OCI-LY3 (cell line): ENCODE data around the gene LRCH1.

Experiments used
- H2AFZ ChIP-seq: fragments of 200-600, 300-600 bp; shearing (Covaris generic); 2 replicates; pipeline ENCODE4 v1.6.0; 2014; ENCODE audit warnings: antibody characterized with exemption, low read depth, low read length
- H3K27ac ChIP-seq: fragments of 200-600, 300-600 bp; sonication (generic); 2 replicates; pipeline ENCODE4 v1.5.1; 2014; ENCODE audit warnings: mild to moderate bottlenecking, low read length, moderate library complexity, mixed read lengths
- H3K27me3 ChIP-seq: fragments of 200-600, 300-600 bp; sonication (generic); 2 replicates; pipeline ENCODE4 v1.6.1; 2014; ENCODE audit warnings: low read depth, low read length, mixed read lengths
- H3K36me3 ChIP-seq: fragments of 200-600, 300-600 bp; sonication (generic); replicated peaks from 2 replicates; pipeline ENCODE3; 2014; ENCODE audit warnings: low read depth, low read length, mixed read lengths
- H3K4me1 ChIP-seq: fragments of 300-600, 200-600 bp; sonication (generic); 2 replicates; pipeline ENCODE4 v1.6.1; 2014; ENCODE audit warnings: low read length, mixed read lengths
- H3K4me2 ChIP-seq: fragments of 200-600, 300-600 bp; sonication (generic); 2 replicates; pipeline ENCODE4 v1.6.1; 2014; ENCODE audit warnings: low read length, mixed read lengths
- H3K4me3 ChIP-seq: fragments of 300-600, 200-600 bp; sonication (generic); 2 replicates; pipeline ENCODE4 v1.5.1; 2014; ENCODE audit warnings: antibody characterized with exemption, mild to moderate bottlenecking, low read length, moderate library complexity
- H3K79me2 ChIP-seq: fragments of 300-600, 200-600 bp; shearing (Covaris generic); 2 replicates; pipeline ENCODE4 v1.6.1; 2014; ENCODE audit warnings: mild to moderate bottlenecking, low read length, mixed read lengths
- H3K9ac ChIP-seq: fragments of 300-600, 200-600 bp; shearing (Covaris generic); 2 replicates; pipeline ENCODE4 v1.6.0; 2014; ENCODE audit warnings: mild to moderate bottlenecking, low read length, moderate library complexity
- H3K9me3 ChIP-seq: fragments of 200-600, 300-600 bp; shearing (Covaris generic); 2 replicates; pipeline ENCODE4 v1.6.1; 2014; ENCODE audit warnings: low read length, mixed read lengths; ENCODE audit not compliant: insufficient read depth
- H4K20me1 ChIP-seq: fragments of 200-600, 300-600 bp; sonication (generic); 2 replicates; pipeline ENCODE4 v1.6.1; 2016; ENCODE audit warnings: low read length, mixed read lengths; ENCODE audit not compliant: insufficient read depth
- CTCF ChIP-seq: fragments of 200-600, 300-600 bp; sonication (generic); IDR thresholded peaks from 2 replicates; pipeline ENCODE4 v1.5.1; 2014; ENCODE audit warnings: antibody characterized with exemption, low read length, low read depth
- EZH2phosphoT487 ChIP-seq: fragments of 200-600 bp; shearing (Covaris generic); IDR thresholded peaks from 2 replicates; pipeline ENCODE4 v1.6.1; 2018; ENCODE audit warnings: antibody characterized with exemption, mixed run types, low read depth

The LRCH1 gene

GRCh38 chr13:46523972-46524752 is 28.8 kb upstream of the LRCH1 start:
- Histone ChIP-seq H3K4me2 (no peak overlapping the region), H4K20me1 (no peaks in the 10 kb centered on the region), H3K36me3 (no peaks in the 10 kb centered on the region), H2AFZ (no peak overlapping the region), H3K27me3 (no peaks in the 10 kb centered on the region), H3K4me1 (peaks cover 70% of the 10 kb centered on the region), H3K9me3 (peaks cover 7% of the 10 kb centered on the region; the same call in 1 of the 2 replicates), H3K9ac (no peak overlapping the region), H3K27ac (no peak overlapping the region), H3K4me3 (no peak overlapping the region), H3K79me2 (no peaks in the 10 kb centered on the region)
- TF ChIP-seq CTCF = no peak
- no peak for TF ChIP-seq EZH2phosphoT487

DNA sequence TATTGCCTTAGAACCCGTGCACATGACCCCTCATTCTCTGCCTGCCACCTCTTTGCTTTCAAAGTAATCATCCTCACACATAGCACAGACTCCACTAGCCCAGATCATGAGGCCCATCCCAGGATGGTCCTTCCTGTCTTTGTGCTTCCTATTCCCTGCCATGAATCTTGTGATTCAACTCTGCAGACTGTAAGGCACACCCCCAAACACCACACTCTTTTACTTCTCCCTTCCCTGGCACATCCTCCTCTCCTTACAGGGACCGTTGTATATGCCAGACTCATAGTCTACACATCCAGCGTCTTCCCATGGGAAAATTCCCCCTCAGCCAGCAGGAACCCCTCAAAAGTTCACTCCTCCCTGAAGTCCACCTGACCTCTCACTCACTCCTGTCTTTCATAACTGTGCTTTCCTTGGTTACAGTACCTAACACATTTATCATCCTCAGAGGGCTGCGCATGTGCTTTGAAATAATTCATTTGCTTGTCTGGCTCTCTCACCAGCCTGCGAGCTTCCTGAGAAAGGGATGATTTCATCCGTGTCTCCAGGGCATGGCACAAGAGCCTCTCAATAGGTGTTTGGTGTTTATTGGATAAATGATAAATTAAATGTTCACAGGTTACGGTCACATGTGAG is 26.8 kb upstream of the LRCH1 start:
- Histone ChIP-seq H3K4me2 (peak overlapping the region; percentile 76), H3K27me3 (no peaks in the 10 kb centered on the region), H3K36me3 (no peaks in the 10 kb centered on the region), H3K79me2 (no peaks in the 10 kb centered on the region), H3K4me3 (peak overlapping the region; percentile 54), H3K27ac (peak overlapping the region; percentile 86), H2AFZ (peak overlapping the region; percentile 8), H3K9ac (peak overlapping the region; percentile 62), H3K9me3 (peaks cover 5% of the 10 kb centered on the region; the same call in 1 of the 2 replicates), H3K4me1 (peaks cover 91% of the 10 kb centered on the region), H4K20me1 (no peaks in the 10 kb centered on the region)
- TF ChIP-seq EZH2phosphoT487 (no peak), CTCF (no peak)

DNA sequence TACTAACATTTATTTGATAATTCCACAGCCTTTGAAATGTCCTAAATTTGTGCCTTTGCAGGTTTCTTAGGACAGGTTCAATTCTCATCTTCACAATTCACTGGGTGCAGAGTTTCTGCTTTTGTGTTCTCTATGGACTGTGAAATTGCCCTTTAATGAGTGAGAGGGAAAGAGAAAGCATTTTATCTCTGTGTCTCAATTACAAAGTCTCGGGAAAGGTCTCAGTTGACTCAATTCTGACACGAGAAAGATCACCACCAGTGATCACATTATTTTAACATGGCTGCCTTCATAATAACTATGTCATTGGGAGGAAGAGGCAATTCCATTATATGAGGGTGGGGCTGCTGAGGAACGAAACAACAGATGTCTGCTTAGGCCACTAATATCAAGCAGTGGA is 26.2 kb upstream of the LRCH1 start:
- no peaks in the 10 kb centered on the region for H3K79me2 ChIP-seq
- H3K4me1 ChIP-seq = peaks cover 96% of the 10 kb centered on the region
- no peaks in the 10 kb centered on the region for H3K36me3 ChIP-seq
- no peaks in the 10 kb centered on the region for H3K27me3 ChIP-seq
- peak overlapping the region; percentile 8 for H2AFZ ChIP-seq
- H3K9ac ChIP-seq = peak overlapping the region; percentile 62
- no peak for TF ChIP-seq EZH2phosphoT487
- no peak for TF ChIP-seq CTCF
- peak overlapping the region; percentile 76 for H3K4me2 ChIP-seq
- H3K27ac ChIP-seq = peak overlapping the region; percentile 86
- no peaks in the 10 kb centered on the region for H3K9me3 ChIP-seq
- H4K20me1 ChIP-seq = no peaks in the 10 kb centered on the region
- H3K4me3 ChIP-seq = peak overlapping the region; percentile 54

GRCh38 chr13:46527237-46527636 is 25.7 kb upstream of the LRCH1 start:
- H2AFZ ChIP-seq = peak overlapping the region; percentile 8
- TF ChIP-seq EZH2phosphoT487 (no peak), CTCF (no peak)
- H3K4me2 ChIP-seq = peak overlapping the region; percentile 76

More at GRCh38 chr13:46527237-46527636, 25.7 kb upstream of the LRCH1 start:
- H3K27me3 ChIP-seq = no peaks in the 10 kb centered on the region
- H3K4me3 ChIP-seq = peak overlapping the region; percentile 54
- H3K9me3 ChIP-seq = no peaks in the 10 kb centered on the region
- H4K20me1 ChIP-seq = no peaks in the 10 kb centered on the region
- no peaks in the 10 kb centered on the region for H3K79me2 ChIP-seq
- peaks cover 95% of the 10 kb centered on the region for H3K4me1 ChIP-seq
- H3K36me3 ChIP-seq = no peaks in the 10 kb centered on the region
- H3K9ac ChIP-seq = peak overlapping the region; percentile 62
- H3K27ac ChIP-seq = peak overlapping the region; percentile 86
